ENCODE results near the gene PGA3. TPM values are rescaled to one million over a fixed set of nuclear protein-coding genes. Genes with fewer than 3 reads are reported as not detected.
A peak's percentile ranks its signal among the peaks of the same experiment; 100 is the strongest.

Gene PGA3
- total and polyA plus RNA-seq, 2 of the 8 experiments (the other 6 are each of a cell fraction or from before 2014, with no cell fraction given), result not detected

GRCh38 chr11:61160487-61161189, 42.7 kb upstream of the PGA3 start (continued):
- peak; percentile 52 for TF ChIP-seq KDM4A (IDR thresholded peaks at IDR 0.05; ENCODE audit: low read depth, low read length, severe bottlenecking)

Data from H1 (cell line).